GM10266 (cell line): ENCODE data around the gene EBF3.

ENCODE experiments used
- DNase-seq: peaks from one replicate; pipeline ENCODE4 v3.0.0; 2012; ENCODE audit errors: extremely low spot score
- CTCF ChIP-seq: IDR thresholded peaks from 2 replicates; pipeline ENCODE4 v1.5.1; 2012; ENCODE audit warnings: mild to moderate bottlenecking, low read depth; ENCODE audit not compliant: control insufficient read depth, insufficient read depth; ENCODE audit errors: missing control alignments

The EBF3 gene

GRCh38 chr10:129875993-129876726 is 87.9 kb downstream of the EBF3 start:
- no peak for TF ChIP-seq CTCF
- DNase-seq = no peak

- no peak for DNase-seq
- no peak for TF ChIP-seq CTCF
Measured at GRCh38 chr10:129873351-129873750, 90.7 kb downstream of the EBF3 start.

GRCh38 chr10:129871966-129872365 is 92.1 kb downstream of the EBF3 start:
- no peak for TF ChIP-seq CTCF
- DNase-seq = no peak

- DNase-seq = no peak
- TF ChIP-seq CTCF = no peak
Measured at GRCh38 chr10:129870961-129871621, 93.0 kb downstream of the EBF3 start.

- TF ChIP-seq CTCF = no peak
- no peak for DNase-seq
Measured at GRCh38 chr10:129870474-129870757, 93.7 kb downstream of the EBF3 start.

- no peak for DNase-seq
- TF ChIP-seq CTCF = no peak
Measured at GRCh38 chr10:129869596-129870473, 94.2 kb downstream of the EBF3 start.

GRCh38 chr10:129868449-129869035 is 95.5 kb downstream of the EBF3 start:
- DNase-seq = no peak
- TF ChIP-seq CTCF = no peak
